HG03280 (cell line): ENCODE results near the gene FEM1B.

Source experiments
- ATAC-seq: cut with Tn5 transposase; IDR thresholded peaks from one replicate; pipeline ENCODE4 v1.9.1; 2021; ENCODE audit warnings: mild to moderate bottlenecking, moderate library complexity; ENCODE audit not compliant: unreplicated experiment

Gene FEM1B

DNA sequence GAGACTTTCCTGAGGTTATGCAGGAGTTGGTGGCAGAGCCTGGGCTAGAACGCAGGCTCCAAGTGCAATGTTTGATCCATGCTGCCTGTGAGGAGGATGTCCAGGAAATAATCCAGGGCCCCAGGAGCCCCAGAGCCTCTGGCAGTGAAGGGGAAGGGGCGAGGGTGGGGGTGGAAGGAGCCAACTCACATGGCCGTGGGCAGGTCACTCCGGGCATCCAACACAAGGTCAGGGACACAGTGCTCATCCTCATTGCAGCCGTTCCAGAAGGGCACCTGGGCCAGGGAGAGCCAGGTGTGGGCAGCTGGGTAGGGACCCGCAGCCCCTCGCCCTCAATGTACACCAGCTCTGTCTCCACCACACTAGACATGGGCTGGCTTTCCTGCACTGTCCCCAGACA is 43.7 kb downstream of the FEM1B start:
- no peak for ATAC-seq

DNA sequence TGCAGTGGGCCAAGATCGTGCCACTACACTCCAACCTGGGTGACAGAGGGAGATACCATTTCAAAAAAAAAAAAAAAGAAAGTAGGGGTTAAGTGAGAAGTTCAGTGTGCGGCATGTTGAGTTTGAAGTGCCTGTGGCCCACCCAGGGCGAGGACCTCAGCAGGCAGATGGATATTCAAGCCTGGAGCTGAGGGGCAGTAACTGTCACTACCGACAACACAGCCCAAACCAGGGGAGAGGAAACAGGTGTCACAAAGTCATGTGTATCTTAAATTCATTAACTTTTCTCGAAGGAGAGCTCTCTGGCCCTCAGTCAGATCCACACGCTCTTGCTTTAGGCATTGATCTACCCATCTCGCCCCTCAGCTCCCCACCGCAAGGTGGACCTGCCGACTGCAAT is 45.3 kb downstream of the FEM1B start:
- no peak for ATAC-seq

DNA sequence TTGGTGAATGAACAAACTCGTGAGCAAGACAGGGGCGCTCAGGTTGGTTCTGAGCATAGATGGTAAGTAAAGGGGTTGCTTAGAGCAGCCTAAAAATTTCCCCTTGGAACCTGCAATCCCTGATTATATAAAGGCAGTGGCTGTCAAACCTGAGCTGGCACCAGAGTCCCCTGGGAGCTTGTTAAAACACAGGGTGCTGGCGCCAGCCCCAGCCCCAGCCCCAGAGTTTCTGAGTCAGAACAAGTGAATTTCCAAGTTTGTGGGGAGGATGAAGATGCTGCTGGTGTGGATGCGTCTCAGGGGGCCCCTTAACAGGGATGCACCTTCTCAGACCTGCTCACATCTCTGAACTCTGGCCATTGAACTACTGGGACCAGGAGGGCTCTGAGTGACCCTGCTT is 48.2 kb downstream of the FEM1B start:
- no peak for ATAC-seq

DNA sequence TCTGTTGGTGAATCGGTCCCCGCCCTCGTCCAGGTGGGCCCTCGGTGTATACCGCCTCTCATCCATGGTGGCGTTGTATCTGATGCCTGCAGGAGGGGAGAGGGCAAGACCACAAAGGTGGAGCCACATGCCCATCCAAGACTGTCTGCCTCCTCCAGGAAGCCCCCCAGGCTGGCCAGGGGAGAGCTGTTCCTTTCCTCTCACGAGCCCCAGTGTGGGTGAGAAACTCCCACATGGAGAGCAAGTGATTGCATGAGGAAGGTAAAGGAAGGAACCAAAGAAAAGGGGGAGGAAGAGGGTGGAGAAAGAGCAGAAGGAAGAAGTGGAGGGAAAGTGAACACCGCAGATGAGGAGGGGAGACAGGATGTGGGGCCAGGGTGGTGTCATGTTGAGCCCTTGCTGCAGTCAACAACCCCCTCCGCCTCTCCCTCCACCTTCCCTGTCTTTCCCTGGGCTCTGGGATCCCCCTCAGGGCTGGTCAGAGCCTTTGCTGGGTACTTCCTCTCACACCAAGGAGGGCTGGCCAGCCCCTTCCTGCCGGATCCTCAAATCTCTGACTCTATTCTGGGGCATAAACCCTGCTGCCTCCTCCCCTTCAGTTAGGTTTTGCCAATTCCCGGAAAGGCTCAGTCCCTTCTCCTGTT is 49.3 kb downstream of the FEM1B start:
- ATAC-seq = no peak

DNA sequence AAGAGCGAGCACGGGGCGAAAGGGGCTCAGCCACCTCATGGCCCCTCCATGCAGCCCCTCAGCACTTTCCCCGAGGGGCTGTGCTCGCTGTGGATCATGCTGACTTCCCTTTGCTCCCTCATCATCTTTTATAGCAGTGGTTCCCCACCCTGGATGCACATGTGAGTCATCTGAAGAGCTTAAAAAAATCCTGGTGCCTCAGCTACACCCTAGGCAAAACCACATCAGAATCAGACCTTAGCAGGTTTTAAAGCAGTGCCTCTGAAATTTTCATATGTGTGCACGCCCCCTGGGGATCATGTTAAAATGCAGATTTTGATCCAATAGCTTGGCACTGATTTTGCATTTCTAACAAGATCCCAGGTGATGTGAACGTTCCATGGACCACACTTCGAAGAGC is 50.9 kb downstream of the FEM1B start:
- ATAC-seq = no peak

DNA sequence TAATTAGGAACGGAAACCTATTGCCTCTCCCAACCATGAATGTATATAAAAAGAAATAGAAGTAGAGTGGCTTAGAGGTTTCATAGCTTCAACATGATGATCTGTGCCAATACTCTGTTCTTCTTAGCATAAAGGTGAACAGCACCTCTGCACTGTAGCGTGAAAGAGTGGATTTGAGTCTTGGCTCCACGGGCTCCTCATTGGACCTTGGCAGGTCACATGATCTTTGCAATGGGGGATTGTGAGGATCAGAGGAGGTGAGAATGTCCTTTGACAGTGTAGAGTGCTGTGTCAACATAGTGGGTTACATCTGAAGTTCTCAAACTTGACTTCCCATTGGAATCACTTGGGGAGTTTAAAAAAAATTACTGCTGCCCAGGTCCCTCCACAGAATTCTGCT is 51.4 kb downstream of the FEM1B start:
- no peak for ATAC-seq

DNA sequence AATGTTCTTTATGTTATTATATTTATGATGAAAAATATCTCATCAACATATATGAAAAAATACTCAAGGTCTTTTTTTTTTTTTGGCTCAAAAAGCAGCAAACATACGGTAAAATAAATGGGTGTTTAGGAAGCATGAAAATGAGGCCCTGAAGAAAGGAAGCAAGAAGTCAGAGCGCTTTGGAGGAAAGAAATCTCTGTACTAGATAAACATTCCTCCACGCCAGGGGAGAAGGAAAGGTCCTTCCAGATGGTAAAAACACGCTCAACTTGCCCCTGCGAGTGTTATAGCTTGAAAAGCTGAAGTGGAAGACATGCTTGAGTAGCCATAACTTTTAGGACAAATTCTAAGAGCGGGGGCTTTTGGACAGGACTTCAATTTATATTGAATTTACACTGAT is 52.9 kb downstream of the FEM1B start:
- ATAC-seq = no peak

DNA sequence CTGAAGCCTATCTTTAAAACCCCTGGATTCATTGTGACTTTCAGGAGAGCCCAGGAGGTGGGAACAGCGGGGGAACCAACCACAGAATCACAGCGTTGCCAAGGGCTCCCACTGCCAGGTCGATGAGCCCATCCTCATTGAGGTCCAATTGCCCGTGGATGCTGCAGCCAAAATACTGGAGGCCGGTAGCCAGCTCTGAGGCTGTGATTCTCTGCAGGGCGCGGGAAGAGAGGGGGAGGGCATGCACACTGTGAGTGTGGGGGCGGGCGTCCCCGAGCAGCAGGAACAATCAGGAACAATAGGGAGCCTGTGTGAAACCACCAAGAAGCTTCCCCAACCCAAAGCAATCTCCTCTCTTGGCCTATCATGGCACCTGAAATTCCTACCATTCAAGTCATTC is 53.4 kb downstream of the FEM1B start:
- no peak for ATAC-seq

DNA sequence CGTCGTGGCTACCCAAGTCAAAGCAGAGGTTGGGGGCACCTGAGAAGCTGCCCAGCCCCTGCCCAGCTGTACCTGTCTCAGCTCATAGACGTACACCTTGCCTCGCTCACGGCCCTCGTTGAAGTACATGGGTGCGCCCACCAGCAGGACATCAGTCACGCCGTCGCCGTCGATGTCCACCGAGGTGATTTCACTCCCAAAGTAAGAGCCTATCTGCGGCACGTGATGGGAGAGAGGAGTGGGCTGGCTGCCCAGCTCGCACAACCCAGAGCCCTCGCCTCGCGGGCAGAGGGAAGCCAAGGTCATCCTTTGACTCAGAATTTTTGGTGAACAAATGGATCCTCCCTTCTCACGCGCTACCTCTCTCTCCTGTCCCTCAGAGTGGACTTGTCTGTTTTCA is 54.7 kb downstream of the FEM1B start:
- no peak for ATAC-seq

DNA sequence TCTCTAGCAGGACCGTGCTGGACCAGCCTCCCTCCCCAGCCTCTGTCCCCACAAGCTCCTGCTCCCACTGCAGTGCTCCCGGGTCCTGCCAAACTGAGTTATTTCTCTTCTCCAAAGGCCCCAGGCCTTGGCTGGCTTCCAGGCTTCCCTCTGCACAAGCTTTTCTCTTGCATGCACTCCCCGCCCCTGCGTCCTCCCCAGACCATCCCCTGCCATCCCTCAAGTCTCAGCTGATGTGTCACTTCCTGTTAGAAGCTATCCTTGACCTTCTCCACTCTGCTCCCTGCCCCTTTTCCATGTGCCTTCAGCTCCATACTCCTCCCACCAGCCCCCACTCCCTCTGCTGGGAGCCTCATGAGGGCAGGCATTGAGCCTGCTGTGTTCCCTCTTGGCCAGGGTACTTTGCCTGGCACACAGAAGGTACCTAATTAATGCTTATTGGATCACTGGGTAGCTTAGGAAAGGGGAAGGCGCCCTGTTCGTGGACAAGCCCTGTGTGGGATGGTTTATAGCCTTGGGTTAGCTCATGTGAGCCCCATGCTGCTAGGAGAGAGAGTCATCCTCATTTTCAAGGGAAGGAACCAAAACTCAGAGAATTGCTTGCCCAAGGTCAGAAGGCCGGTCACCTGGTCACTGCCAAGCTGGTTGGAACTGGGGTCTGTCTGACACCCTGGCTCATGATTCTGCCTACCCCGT is 56.4 kb downstream of the FEM1B start:
- no peak for ATAC-seq

DNA sequence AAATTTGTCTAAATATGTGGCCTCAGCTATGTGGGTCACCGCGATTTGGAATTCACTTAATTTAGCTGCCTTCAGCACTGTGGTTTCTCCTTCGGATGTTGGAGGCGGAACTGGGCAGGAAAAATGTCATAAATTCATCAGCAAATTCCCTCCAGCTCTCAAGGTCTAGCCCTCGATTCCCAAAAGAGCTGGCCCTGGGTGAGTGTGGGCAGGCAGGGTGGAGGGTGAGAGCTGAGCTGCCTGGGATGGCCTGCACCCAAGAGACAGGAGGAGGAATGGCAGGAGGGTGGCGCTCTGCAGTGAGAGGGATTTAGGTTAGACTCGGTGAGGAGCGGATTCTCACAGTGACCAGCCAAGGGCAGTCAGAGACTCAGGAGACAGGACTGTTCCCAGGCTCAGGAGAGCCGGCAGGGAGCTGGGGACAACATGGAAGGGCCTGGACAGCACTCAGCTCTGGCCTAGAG is 57.1 kb downstream of the FEM1B start:
- ATAC-seq = no peak

DNA sequence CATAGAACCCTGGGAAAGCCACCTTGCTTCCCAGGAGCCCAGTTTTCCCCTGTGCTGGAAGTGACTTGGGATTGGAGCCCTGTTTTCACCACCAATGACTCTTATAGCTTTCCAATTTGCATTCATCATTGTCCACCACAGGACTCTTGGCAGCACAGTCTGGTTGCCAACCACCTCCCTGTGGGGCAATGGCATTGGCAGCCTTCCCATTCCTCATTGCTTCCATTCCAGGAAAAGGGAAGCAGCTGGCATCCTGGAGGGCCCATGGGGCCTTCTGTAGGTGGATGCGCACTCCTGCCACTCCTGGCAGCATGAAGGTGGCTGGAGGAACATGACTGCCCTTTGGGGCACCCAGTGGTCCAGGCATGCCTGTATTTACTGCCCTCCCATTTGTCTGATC is 57.7 kb downstream of the FEM1B start:
- ATAC-seq = no peak

DNA sequence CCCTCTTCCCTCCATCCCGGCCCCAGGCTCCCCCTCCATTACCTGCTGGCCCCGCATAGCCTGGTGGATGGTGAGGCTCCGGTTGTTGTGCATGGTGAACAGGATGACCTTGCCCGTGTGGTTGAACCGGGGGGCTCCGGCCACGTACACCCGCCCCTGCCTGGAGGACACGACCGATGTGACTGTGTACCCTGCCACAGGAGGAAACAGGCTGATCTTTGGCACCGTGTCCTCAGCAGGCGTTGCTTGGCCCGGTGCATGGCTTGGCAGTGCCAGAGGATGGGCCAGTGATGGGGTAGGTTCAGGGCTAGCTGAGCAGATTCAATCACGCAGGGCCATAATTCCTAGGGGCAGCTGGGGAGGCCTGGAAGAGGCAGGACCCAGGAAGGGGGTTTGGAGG is 58.1 kb downstream of the FEM1B start:
- no peak for ATAC-seq

DNA sequence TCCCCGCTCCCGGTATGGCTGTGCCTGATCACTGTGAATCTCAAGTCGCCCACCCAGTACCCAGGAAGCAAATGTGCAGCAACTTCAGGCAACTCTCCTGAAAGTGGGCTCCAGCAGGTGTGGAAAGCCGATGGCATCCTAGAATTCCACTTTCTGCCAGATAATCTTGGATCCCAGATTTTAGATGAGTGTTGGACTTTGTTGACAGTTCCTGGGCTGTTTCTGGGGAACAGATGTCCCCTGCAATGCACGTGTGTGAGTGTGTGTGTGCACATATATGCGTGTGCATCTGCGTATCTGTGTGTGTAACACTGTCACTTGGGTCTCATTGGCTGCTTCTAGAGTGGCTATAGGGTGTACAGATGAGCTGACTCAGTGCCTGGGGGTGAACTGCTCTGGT is 59.0 kb downstream of the FEM1B start:
- ATAC-seq = no peak

DNA sequence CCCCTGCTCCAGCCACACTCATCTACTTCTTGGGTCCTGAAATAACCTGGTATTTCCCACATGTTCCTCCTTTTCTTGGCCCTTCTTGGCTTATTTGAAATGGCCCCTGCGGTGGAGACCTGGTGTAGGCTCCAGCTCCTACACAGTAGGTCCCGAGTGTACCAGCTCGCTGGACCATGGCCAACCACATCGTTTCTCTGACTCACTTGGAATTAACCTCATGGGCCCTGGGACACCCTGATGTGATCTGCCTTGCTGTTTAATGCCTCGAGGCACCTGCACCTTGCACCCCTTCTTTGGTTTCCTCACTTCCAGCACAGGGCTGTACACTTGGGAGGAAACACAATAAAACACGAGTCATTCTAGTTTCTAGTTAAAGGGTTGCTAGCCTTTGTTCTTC is 60.3 kb downstream of the FEM1B start:
- no peak for ATAC-seq

DNA sequence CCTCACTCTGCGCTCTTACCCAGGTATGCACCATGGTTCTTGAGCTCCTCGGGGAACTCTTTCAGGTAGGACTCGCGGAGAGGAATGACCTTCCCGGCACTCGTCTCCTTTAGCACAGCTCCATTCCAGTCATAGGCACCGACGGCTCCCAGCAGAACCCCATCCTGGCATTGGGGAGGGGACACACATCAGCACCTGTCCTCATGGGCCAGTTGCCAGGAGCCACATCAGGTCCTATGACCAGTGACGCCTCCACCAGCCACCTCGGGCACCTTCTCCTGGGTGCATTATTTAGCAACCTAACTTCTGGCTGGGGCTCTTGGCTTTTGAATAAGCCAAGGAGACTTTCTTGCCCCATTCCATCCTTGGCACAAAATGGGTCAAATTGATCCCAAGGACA is 61.9 kb downstream of the FEM1B start:
- ATAC-seq = no peak

DNA sequence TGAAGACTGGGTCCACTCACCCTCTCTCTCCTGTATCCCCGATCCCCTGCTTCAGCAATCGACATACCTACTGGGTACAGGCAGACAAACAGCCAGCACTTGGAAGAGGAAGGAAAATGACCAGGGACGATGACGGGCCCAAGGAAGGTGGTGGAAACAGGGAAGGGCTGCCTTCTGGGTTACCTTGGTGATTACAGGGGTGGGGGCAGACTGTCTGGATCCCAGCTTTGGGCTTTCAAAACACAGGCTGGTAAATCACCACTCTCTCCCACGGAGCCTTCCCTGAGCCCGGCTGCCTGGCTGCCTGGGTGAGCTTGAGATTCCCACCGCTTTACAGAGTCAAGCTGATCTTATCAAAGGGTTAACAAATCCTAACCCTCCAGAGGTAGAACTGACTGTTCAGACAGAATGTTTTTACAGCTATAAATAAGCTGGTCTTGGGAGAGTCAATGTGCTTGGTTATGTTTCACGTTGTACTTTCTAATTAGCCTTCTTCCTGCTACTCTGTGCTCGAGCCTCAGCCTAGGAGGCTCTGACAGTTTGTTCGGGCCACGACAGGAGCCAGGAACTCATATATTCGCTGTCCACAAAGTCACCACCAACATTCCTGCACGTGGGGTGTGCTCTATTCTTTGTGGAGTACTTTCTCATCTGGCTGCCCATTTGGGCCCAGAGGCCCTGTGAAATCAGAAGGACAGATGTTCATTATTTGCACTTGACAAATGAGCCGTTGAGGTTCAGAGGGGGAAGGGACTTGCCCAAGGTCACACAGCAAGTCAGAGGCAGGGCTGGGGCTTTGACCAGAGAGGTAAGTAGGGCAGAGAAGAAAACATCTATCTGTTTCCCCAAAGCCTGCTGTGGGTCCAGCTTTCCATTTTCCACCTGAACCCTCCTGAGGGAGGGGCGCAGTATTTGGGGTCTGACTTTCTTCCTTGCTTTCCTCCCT is 63.5 kb downstream of the FEM1B start:
- ATAC-seq = no peak

DNA sequence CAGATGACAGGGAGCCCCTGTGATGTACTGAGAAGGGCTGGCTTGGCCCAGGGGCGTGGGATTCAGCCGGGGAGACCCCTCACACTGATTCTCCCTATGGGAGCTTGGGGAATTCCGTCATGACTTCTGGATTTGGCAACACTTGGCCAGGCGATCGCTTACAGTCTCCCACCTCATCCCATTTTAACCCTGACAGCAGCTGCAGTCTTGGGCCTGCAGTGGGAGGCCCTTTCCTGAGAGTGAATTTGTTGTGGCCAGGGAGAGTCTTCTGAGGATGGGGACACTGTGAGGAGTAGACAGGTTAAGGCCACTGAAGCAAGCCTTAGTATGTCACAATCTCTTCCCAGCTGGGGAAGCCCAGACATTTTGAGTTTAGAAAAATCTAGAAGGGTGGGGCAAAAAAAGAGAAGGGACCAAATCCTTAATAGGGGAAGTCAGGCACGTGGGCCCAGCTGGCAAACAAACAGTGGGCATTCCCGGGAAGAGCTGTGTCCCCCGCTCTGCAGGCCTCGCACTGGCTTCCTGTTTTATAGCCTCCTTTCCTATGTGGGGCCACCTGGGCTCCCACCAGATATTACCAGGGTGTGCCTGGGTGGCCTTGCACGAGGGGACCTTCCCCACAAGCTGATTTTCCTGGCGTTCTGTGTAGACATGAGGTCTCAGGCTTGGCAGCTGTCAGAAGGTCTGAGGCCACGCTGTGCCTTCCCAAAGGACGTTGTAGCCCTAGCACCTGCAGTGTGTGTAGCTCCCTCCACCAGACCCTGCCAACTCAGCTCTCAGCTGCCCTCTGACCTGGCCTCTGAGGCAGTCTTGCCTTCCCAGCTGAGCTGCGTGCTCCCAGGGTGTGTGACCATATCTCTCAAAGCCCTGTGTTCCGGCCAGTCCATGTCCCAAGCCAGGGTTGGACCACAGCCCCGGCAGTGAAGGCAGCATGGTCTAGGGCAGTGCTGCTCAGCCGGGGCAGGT is 64.5 kb downstream of the FEM1B start:
- no peak for ATAC-seq

DNA sequence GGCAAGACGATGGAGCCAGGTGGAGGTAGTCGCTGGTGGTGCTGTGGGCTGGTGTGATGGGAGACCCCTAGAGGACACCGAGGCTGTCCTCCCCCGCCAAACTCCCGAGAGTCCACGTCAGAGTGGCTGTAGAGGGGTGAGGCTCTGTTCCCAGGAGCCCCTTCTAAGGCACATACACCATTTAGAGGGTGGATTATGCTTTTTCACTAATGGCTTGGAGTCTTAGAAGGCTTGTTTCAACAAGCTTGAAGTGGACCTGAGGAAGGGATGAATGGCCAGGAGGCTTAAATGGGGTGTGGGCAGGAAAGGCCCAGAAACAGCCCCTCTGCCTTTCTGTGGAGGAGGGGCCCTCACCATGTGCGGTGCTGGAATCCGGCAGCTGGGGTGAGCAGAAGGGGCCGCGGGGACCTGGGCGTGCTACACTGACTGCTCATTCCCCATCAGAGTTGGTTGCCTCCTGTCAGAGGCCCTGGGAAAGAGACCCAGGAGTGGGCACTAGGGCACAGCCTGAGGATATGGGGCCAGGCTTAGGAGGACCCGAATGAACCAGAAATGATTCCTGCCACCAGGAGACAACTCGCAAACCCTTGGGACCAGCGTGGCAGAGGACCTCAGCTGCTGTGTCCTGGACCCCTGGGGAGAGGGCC is 66.2 kb downstream of the FEM1B start:
- ATAC-seq = no peak

DNA sequence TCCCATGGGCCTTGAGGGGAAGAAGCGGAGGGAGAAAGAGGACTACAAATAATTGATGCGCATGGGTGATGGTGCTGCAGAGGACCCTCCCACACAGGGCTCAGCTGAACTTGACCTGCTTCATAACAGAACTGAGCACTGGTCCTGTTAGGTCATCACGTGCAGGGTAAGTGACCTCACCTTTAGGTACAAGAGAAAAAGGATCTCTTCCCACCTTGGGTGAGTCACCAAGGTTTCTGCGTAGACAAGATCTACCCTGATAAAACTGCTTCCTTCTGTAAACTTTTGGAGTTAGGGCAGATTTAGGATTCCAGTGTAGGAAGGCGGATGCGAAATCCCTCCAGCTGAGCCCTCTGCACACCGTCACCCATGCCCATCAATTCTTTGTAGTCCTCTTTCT is 67.1 kb downstream of the FEM1B start:
- ATAC-seq = no peak
